RWPE1 (cell line): Measurements from ENCODE around the gene AMH.

Source experiments
- CTCF ChIA-PET: fragments of 350-600 bp; sonication (Branson Sonifier 250); formaldehyde crosslinking; extraction: SDS; loops from one replicate; lab custom pipeline; 2021; lab: Yijun Ruan, JAX
- POLR2A ChIA-PET: fragments of 400-600 bp; formaldehyde crosslinking; extraction: SDS; loops from one replicate; lab custom pipeline; 2020; ENCODE audit warnings: antibody characterized with exemption; ENCODE audit not compliant: low non-redundant PET; lab: Yijun Ruan, JAX
- DNase-seq: peaks from one replicate; pipeline ENCODE4 v3.0.0; 2012; ENCODE audit warnings: low spot score
- H3K27ac ChIP-seq: fragments of 450-650 bp; 2 replicates; pipeline ENCODE4 v1.5.1; 2017
- CTCF ChIP-seq: fragments of 450-650 bp; conservative IDR thresholded peaks from 2 replicates; pipeline ENCODE4 v1.5.1; 2017; ENCODE audit warnings: low read depth, mild to moderate bottlenecking

The AMH gene

DNA sequence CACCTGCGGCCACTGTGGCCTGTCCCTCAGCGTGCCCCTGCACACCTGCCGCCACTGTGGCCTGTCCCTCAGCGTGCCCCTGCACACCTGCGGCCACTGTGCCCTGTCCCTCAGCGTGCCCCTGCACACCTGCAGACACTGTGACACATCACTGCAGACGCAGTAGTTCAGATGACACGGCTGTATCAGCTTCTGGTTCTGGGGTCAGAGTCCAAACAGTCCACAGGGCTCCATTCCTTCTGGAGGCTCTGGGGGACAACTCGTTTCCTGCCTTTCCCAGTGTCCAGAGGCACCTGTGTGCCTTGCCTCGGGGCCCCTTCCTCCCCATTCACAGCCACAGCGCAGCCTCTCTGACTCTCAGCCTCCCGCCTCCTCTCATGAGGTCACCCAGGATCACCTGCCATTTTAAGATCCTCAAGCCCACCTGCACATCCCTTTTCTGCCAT, 7.0 kb upstream of the AMH start:
- DNase-seq = no peak
- H3K27ac ChIP-seq = peak overlapping the region; percentile 68
- no peak for TF ChIP-seq CTCF
- POLR2A ChIA-PET = no interaction called here
- CTCF ChIA-PET = no interaction called here

GRCh38 chr19:2242816-2243215, 6.3 kb upstream of the AMH start:
- DNase-seq = no peak
- ChIA-PET CTCF (no interaction called here), POLR2A (no interaction called here)
- H3K27ac ChIP-seq = peak overlapping the region; percentile 68
- no peak for TF ChIP-seq CTCF

DNA sequence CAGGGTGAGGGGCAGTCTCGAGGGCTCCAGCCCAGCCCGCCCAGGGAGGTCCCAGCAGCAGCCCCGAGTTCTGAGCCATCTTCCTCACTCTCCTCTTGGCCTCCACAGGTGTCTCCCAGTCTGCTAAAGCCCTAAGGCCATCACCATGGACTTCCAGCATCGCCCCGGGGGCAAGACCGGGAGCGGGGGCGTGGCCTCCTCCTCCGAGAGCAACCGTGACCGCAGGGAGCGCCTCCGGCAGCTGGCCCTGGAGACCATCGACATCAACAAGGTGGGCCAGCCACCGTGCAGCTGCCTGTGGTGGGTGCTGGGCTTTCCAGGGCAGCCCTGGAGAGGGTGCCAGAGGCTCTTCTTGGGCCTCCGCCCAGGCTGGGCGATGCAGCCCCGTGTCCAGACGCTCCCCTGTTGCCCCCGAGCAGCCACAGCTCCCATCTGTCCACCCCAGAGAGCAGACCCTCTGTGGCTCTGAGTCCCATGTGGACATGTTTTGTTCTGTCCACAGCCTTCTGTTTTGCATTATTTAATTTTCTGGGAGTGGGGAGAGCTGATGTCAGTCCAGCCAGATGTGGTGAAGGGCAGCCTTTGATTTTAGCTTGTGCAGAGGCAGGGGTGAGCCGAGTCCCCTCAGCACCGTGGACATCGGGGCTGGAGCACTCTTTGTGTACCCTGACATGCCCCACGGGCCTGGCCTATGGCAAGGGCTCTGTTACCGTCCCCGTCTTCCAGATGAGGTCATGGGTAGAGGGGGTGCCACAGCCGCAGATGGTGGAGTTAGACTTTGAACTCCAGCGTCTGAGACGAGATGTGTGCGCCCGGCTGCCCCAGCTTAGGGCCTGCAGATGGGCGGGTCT, 5.6 kb upstream of the AMH start:
- peak overlapping the region; percentile 68 for H3K27ac ChIP-seq
- ChIA-PET POLR2A (no interaction called here), CTCF (no interaction called here)
- no peak for DNase-seq
- no peak for TF ChIP-seq CTCF

DNA sequence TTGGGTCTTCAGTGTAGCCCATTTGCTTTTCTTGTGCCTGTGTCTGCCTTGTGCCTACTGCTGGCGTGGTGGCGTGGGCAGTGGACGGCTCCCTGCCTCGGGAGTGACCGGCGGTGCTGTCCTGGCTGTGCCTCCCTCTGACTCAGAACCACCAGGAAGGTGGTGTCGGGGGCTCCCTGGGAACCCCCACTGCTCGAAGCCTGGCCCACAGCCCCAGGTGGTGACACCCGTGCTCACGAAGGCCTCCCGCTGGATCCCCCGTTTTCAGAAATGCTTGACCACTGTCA, 5.1 kb upstream of the AMH start:
- peak overlapping the region; percentile 68 for H3K27ac ChIP-seq
- ChIA-PET CTCF (no interaction called here), POLR2A (no interaction called here)
- no peak for TF ChIP-seq CTCF
- DNase-seq = no peak

DNA sequence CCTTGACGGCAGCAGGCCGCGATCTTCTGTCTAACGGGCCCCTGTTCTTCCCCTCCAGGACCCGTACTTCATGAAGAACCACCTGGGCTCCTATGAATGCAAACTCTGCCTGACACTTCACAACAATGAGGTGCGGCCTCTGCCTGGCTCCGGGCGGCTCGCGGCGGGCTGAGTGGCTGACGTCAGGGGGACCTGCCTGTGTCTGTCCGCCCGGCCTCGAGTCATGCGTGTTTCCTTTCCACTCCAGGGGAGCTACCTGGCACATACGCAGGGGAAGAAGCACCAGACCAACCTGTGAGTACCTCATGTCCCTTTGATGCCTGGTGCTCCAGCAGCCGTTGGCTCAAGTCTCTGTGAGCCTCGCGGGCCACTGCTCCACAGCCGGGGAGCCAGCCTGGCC, 4.6 kb upstream of the AMH start:
- CTCF ChIA-PET = no interaction called here
- TF ChIP-seq CTCF = no peak
- peak overlapping the region; percentile 68 for H3K27ac ChIP-seq
- no peak for DNase-seq
- POLR2A ChIA-PET = no interaction called here

GRCh38 chr19:2245273-2245672, 3.9 kb upstream of the AMH start:
- ChIA-PET CTCF (no interaction called here), POLR2A (no interaction called here)
- no peak for TF ChIP-seq CTCF
- DNase-seq = no peak
- H3K27ac ChIP-seq = peak overlapping the region; percentile 68
